A549 (cell line): Measurements from ENCODE around the gene NXN. TPM values are rescaled to one million over a fixed set of nuclear protein-coding genes. Genes with fewer than 3 reads are reported as not detected.
"Not testable (repeated sequence)": the region's sequence is repeated elsewhere in the genome, so short reads cannot be mapped to it uniquely, and the experiment has no call there.

ENCODE experiments used
- ATAC-seq, 2 experiments: fragments of 200-7000 bp in 1 of 2; fragments of >200 bp in 1 of 2; cut with Nextera tagmentation in 1 of 2; cut with Tn5 transposase in 1 of 2; 3 replicates each; pipeline versions ENCODE4 v1.8.0 to v1.9.1; 2018 to 2020; ENCODE audit warnings: mild to moderate bottlenecking in 1 of 2, moderate library complexity in 1 of 2
- CTCF ChIA-PET: fragments of 300-600 bp; sonication (Branson Sonifier 250); formaldehyde crosslinking; extraction: SDS; loops from one replicate; lab custom pipeline; 2021; ENCODE audit warnings: antibody characterized with exemption, inconsistent platforms; lab: Yijun Ruan, JAX
- POLR2A ChIA-PET: fragments of 350-600 bp; formaldehyde crosslinking; extraction: SDS; loops from one replicate; lab custom pipeline; 2021; ENCODE audit warnings: antibody characterized with exemption, inconsistent platforms; lab: Yijun Ruan, JAX
- DNase-seq, 2 experiments: peaks; one replicate each; pipeline versions ENCODE4 v3.0.0 to v3.0.0-alpha.2; 2011 to 2016; ENCODE audit warnings: low read depth in 1 of 2, low spot score in 1 of 2
- FAIRE-seq: peaks from 2 replicates; lab custom pipeline; 2011; peaks lifted over from hg19 to GRCh38; lab: Jason Lieb, UNC
- H3K27ac ChIP-seq, 2 experiments: fragments of >200 bp; sonication (Bioruptor Twin); formaldehyde crosslinking; 3 replicates each; pipeline ENCODE4 v1.5.1; 2016 to 2017
- H3K4me1 ChIP-seq: fragments of >200 bp; sonication (Bioruptor Twin); formaldehyde crosslinking; 3 replicates; pipeline ENCODE4 v1.6.1; 2016
- H3K4me2 ChIP-seq: fragments of >200 bp; sonication (Bioruptor Twin); formaldehyde crosslinking; 3 replicates; pipeline ENCODE4 v1.6.1; 2016
- H3K4me3 ChIP-seq: fragments of >200 bp; sonication (Bioruptor Twin); formaldehyde crosslinking; 3 replicates; pipeline ENCODE4 v1.5.1; 2016
- H3K9me3 ChIP-seq: fragments of >200 bp; sonication (Bioruptor Twin); formaldehyde crosslinking; 3 replicates; pipeline ENCODE4 v1.6.1; 2016
- CBX8 ChIP-seq: fragments of 200-600 bp; sonication (generic); IDR thresholded peaks from 2 replicates; pipeline ENCODE4 v1.6.1; 2016
- ESRRA ChIP-seq: fragments of 150-350 bp; IDR thresholded peaks from 2 replicates; pipeline ENCODE4 v1.6.1; 2014; ENCODE audit warnings: mild to moderate bottlenecking, low read length, borderline replicate concordance
- FOSL2 ChIP-seq, 2 experiments: fragments of 450-650 bp in 1 of 2; fragments of >200 bp in 1 of 2; sonication (Bioruptor Twin) in 1 of 2; formaldehyde crosslinking; IDR thresholded peaks; 2 replicates each; pipeline versions ENCODE4 v1.5.0 to v1.6.1; 2016 to 2020; ENCODE audit warnings: mild to moderate bottlenecking in 1 of 2, moderate library complexity in 1 of 2
- HDAC2 ChIP-seq: fragments of 200-600 bp; sonication (generic); IDR thresholded peaks from 2 replicates; pipeline ENCODE4 v1.6.1; 2016
- HOXB13 ChIP-seq: fragments of 250-450 bp; sonication (Bioruptor Pico); IDR thresholded peaks from 2 replicates; pipeline ENCODE4 v1.5.0; 2020; ENCODE audit warnings: low read depth, mild to moderate bottlenecking, moderate library complexity
- HOXB5 ChIP-seq: fragments of 250-450 bp; sonication (Bioruptor Pico); IDR thresholded peaks from 2 replicates; pipeline ENCODE4 v1.5.0; 2020; ENCODE audit warnings: mild to moderate bottlenecking, moderate library complexity
- JUN ChIP-seq, 2 experiments: fragments of >200 bp; sonication (Bioruptor Twin); formaldehyde crosslinking; IDR thresholded peaks; 2 replicates in 1 of 2; 3 replicates in 1 of 2; pipeline ENCODE4 v1.6.1; 2016 to 2017
- KDM5A ChIP-seq: fragments of 200-600 bp; sonication (generic); IDR thresholded peaks from 2 replicates; pipeline ENCODE4 v1.6.1; 2016; ENCODE audit warnings: antibody characterized with exemption, mild to moderate bottlenecking
- MAFK ChIP-seq: fragments of 450-650 bp; IDR thresholded peaks from 2 replicates; pipeline ENCODE4 v1.6.1; 2014; ENCODE audit not compliant: partially characterized antibody
- MAZ ChIP-seq: fragments of 150-350 bp; IDR thresholded peaks from 2 replicates; pipeline ENCODE4 v1.6.1; 2014; ENCODE audit warnings: antibody characterized with exemption, low read depth, low read length, borderline replicate concordance
- MYC ChIP-seq: IDR thresholded peaks from 2 replicates; pipeline ENCODE4 v1.6.1; 2012; ENCODE audit warnings: mild to moderate bottlenecking, inconsistent platforms, low read length, improper control_type of control experiment, borderline replicate concordance
- NFE2L2 ChIP-seq: fragments of 150-350 bp; conservative IDR thresholded peaks from 2 replicates; pipeline ENCODE4 v1.6.1; 2014; ENCODE audit warnings: low read length
- POLR2AphosphoS2 ChIP-seq: conservative IDR thresholded peaks from 2 replicates; pipeline ENCODE4 v1.6.1; 2012; ENCODE audit warnings: low read length, improper control_type of control experiment, inconsistent platforms
- ZSCAN20 ChIP-seq: fragments of 250-450 bp; sonication (Bioruptor Pico); IDR thresholded peaks from 2 replicates; pipeline ENCODE4 v1.8.0; 2022; ENCODE audit warnings: mild to moderate bottlenecking, moderate library complexity
- WGBS: methylation state at CpG from one replicate; pipeline ENCODE4 v1.1.6; 2017; ENCODE audit errors: missing lambda C conversion rate; 5-methylcytosine and 5-hydroxymethylcytosine counted together
- polyA plus RNA-seq, 4 experiments: library from polyadenylated mRNA; depleted of rRNA in 3 of 4; stranded (reverse); fragments of >200 nt; fragmentation: RNase III in 1 of 4; extraction: RNeasy Plus Mini Kit Qiagen cat#74134 plus additional on column Dnase treatment in 1 of 4; gene quantifications; 2 replicates in 3 of 4; 3 replicates in 1 of 4; pipeline ENCODE4 v1.2.3, GENCODE V29; 2011 to 2017
- TF ChIP-seq, protein P1 (sequence below): fragments of >200 bp; sonication (Bioruptor Twin); formaldehyde crosslinking; IDR thresholded peaks from 3 replicates; pipeline ENCODE4 v1.6.1; 2016
- TF ChIP-seq, protein P2 (sequence below): fragments of 200-600 bp; sonication (generic); IDR thresholded peaks from 2 replicates; pipeline ENCODE4 v1.6.1; 2016; ENCODE audit warnings: antibody characterized with exemption, mild to moderate bottlenecking, moderate library complexity
- TF ChIP-seq, protein P3 (sequence below): fragments of 150-350 bp; IDR thresholded peaks from 2 replicates; pipeline ENCODE4 v1.6.1; 2014; ENCODE audit warnings: low read depth, mild to moderate bottlenecking, low read length
- TF ChIP-seq, protein P4 (sequence below): IDR thresholded peaks from 2 replicates; pipeline ENCODE4 v1.6.1; 2012; ENCODE audit warnings: low read depth, borderline replicate concordance

The NXN gene
- polyA plus RNA-seq, 2 of the 4 experiments (the other 2 are of a cell fraction), result 24.6 to 31.1 TPM

DNA sequence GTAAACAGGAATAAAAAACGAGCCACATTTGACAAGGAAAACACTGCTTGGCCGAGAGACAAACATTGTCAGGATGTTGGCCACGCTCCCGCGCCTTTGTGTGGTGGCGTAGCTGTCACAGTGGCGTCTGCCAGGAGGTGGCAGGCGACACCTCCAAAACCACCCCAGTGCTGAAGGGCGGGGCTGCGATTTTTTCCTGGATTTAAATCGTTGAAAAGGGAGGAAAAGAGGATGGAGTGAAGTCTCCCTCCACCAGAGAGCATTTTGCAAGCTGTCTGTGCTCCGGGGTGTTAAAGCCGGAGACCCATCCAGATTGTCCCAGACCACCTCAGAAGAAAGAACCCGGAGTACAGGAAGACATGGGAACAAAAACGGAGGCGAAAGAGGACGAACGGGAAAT lies 184.7 kb downstream of the NXN start (continued):
- TF ChIP-seq, protein P1, sequence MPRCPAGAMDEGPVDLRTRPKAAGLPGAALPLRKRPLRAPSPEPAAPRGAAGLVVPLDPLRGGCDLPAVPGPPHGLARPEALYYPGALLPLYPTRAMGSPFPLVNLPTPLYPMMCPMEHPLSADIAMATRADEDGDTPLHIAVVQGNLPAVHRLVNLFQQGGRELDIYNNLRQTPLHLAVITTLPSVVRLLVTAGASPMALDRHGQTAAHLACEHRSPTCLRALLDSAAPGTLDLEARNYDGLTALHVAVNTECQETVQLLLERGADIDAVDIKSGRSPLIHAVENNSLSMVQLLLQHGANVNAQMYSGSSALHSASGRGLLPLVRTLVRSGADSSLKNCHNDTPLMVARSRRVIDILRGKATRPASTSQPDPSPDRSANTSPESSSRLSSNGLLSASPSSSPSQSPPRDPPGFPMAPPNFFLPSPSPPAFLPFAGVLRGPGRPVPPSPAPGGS, result no peak
- TF ChIP-seq MYC (no peak), MAZ (peak; percentile 61; the same call in 1 of the 2 replicates), ZSCAN20 (CRISPR knock-in tag) (no peak), HDAC2 (no peak)

DNA sequence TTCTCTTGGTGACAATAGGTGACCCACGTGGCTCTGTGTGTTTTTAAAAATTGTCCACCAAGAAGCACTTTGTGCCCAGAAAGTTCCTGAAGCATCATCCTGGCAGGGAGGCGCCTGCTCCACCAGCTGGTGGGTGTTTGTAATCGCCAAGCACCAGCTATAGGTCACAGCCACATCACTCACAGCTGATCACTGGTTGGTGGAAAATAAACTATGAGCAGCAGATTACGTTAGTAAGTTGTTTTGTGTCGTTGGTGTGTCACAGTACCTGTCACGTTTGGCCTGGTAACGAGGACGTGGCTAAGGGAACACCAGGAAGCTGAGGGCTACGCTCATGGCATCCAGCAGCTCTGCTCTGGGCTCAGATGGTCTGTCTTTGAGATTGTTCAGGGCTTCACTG lies 187.3 kb downstream of the NXN start:
- TF ChIP-seq JUN (IDR thresholded peaks at IDR 0.05) (no peak), NFE2L2 (no peak), CBX8 (no peak), POLR2AphosphoS2 (no peak), MAFK (no peak), HOXB5 (CRISPR knock-in tag) (no peak), ESRRA (no peak)
- TF ChIP-seq, protein P2, sequence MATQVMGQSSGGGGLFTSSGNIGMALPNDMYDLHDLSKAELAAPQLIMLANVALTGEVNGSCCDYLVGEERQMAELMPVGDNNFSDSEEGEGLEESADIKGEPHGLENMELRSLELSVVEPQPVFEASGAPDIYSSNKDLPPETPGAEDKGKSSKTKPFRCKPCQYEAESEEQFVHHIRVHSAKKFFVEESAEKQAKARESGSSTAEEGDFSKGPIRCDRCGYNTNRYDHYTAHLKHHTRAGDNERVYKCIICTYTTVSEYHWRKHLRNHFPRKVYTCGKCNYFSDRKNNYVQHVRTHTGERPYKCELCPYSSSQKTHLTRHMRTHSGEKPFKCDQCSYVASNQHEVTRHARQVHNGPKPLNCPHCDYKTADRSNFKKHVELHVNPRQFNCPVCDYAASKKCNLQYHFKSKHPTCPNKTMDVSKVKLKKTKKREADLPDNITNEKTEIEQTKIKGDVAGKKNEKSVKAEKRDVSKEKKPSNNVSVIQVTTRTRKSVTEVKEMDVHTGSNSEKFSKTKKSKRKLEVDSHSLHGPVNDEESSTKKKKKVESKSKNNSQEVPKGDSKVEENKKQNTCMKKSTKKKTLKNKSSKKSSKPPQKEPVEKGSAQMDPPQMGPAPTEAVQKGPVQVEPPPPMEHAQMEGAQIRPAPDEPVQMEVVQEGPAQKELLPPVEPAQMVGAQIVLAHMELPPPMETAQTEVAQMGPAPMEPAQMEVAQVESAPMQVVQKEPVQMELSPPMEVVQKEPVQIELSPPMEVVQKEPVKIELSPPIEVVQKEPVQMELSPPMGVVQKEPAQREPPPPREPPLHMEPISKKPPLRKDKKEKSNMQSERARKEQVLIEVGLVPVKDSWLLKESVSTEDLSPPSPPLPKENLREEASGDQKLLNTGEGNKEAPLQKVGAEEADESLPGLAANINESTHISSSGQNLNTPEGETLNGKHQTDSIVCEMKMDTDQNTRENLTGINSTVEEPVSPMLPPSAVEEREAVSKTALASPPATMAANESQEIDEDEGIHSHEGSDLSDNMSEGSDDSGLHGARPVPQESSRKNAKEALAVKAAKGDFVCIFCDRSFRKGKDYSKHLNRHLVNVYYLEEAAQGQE, result no peak
- TF ChIP-seq, protein P3, sequence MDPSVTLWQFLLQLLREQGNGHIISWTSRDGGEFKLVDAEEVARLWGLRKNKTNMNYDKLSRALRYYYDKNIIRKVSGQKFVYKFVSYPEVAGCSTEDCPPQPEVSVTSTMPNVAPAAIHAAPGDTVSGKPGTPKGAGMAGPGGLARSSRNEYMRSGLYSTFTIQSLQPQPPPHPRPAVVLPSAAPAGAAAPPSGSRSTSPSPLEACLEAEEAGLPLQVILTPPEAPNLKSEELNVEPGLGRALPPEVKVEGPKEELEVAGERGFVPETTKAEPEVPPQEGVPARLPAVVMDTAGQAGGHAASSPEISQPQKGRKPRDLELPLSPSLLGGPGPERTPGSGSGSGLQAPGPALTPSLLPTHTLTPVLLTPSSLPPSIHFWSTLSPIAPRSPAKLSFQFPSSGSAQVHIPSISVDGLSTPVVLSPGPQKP, result no peak
- TF ChIP-seq, protein P4, sequence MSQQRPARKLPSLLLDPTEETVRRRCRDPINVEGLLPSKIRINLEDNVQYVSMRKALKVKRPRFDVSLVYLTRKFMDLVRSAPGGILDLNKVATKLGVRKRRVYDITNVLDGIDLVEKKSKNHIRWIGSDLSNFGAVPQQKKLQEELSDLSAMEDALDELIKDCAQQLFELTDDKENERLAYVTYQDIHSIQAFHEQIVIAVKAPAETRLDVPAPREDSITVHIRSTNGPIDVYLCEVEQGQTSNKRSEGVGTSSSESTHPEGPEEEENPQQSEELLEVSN, result no peak
- peak; percentile 31 to 51 for DNase-seq
- no peak overlapping the region for H3K4me3 ChIP-seq
- no peak overlapping the region for H3K27ac ChIP-seq
- ATAC-seq, result peak; percentile 33 to 34; a peak in 3 of 6 replicates
- no peaks in the 10 kb centered on the region for H3K9me3 ChIP-seq
- 75% methylated on average over 9 of the region's 9 CpGs for WGBS
- ChIA-PET POLR2A (interaction anchor here (1.4 kb wide), 1 partner anchor 11 kb away, joined by 6 read pairs; the partner anchor contains the start of genes GLOD4 and MRM3), CTCF (interaction anchor here (0.9 to 19.5 kb wide), 12 partner anchors 10 to 380 kb away, joined by 3 to 428 read pairs (median 3); partner anchors contain the start of genes GLOD4, MRM3, NXN and TIMM22)
- no peak overlapping the region for H3K4me2 ChIP-seq
- peaks cover 7% of the 10 kb centered on the region for H3K4me1 ChIP-seq
- FAIRE-seq, result no peak

DNA sequence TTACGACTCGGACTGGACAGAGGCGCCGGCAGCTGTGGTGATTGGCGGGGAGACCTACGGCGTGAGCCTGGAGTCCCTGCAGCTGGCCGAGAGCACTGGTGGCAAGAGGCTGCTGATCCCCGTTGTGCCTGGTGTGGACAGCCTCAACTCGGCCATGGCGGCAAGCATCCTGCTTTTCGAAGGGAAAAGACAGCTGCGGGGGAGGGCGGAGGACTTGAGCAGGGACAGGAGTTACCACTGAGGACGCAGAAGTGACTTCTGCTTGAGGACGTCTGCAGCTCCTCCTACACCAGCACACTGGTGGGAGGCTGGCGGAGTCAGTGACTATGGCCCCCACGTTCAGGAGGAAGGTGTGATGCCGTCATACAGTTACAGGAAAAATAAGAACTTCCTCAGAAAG lies 187.7 kb downstream of the NXN start:
- H3K27ac ChIP-seq, result no peak overlapping the region
- no peak overlapping the region for H3K4me3 ChIP-seq
- H3K4me2 ChIP-seq, result no peak overlapping the region
- H3K4me1 ChIP-seq, result peaks cover 7% of the 10 kb centered on the region
- CTCF ChIA-PET, result interaction anchor here (0.7 to 19.5 kb wide), 14 partner anchors 10 to 380 kb away, joined by 3 to 428 read pairs (median 3); partner anchors contain the start of genes GLOD4, MRM3, NXN and TIMM22
- TF ChIP-seq FOSL2 (IDR thresholded peaks at IDR 0.05), result no peak
- TF ChIP-seq FOSL2 (CRISPR knock-in tag; IDR thresholded peaks at IDR 0.05), result no peak
- TF ChIP-seq MAZ, result no peak
- no peak for TF ChIP-seq KDM5A
- TF ChIP-seq HOXB13 (CRISPR knock-in tag), result no peak
- TF ChIP-seq NFE2L2, result no peak
- TF ChIP-seq, protein P4, result no peak
- no peak for TF ChIP-seq CBX8
- FAIRE-seq (no peak), DNase-seq (no peak), ATAC-seq (no peak)
- POLR2A ChIA-PET, result interaction anchor here (1.4 kb wide), 1 partner anchor 10 kb away, joined by 6 read pairs; the partner anchor contains the start of genes GLOD4 and MRM3
- no peaks in the 10 kb centered on the region for H3K9me3 ChIP-seq
- 93% methylated on average over 19 of the region's 19 CpGs for WGBS

DNA sequence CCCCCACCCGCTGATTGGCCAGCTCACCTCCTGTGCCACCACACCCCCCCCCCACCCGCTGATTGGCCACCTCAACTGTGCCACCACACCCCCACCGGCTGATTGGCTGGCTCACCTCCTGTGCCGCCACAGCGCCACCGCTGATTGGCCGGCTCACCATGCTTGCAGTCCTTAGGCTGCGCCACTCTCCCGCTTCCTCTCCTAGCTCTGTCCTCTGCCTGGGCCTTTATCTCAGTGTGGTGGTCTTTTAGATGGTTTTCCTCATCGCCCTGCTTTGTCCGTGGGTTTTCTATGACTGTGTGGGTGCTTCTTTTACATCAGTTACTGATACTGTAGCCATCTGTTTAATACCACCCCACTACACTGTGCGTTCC lies 188.7 kb downstream of the NXN start:
- H3K4me1 ChIP-seq, H3K4me2 ChIP-seq, H3K4me3 ChIP-seq, DNase-seq, H3K27ac ChIP-seq, FAIRE-seq, H3K9me3 ChIP-seq, ATAC-seq: not testable (repeated sequence)
- ChIA-PET CTCF (interaction anchor here (0.6 to 19.5 kb wide), 8 partner anchors 9 to 208 kb away, joined by 3 to 428 read pairs (median 5); partner anchors contain the start of genes GLOD4, MRM3, NXN and TIMM22), POLR2A (interaction anchor here (0.6 to 1.4 kb wide), 2 partner anchors 9 to 126 kb away, joined by 4 to 6 read pairs; partner anchors contain the start of genes GLOD4 and MRM3)
- WGBS, result 99% methylated on average over 10 of the region's 12 CpGs
